ENCODE measurements around the gene TTLL10. TPM values are rescaled to one million over a fixed set of nuclear protein-coding genes. Genes with fewer than 3 reads are reported as not detected.

The TTLL10 gene
- total and polyA plus RNA-seq, 2 experiments from 2014 or later: 0.45 TPM; not detected in 1

DNA sequence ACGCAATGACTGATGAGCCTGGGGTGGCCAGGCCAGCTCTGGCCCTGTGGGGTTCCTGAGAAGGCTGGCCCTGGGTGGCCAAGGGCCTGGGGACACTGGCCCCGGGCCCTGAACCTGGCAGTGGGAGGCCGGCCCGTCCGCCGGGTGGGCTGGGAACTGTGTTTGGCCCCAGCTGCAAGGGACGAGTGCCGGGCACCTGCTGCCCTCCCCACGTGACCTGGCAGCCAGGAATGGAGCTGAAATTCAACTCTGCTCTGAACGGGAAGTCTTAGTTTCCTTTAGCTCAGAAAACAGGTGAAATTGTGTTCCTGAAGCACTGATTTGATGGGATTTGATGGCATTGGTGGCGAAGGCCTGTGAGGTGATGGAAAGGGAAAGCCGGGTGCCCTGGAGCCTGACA lies 8.2 kb upstream of the TTLL10 start:
- no peak overlapping the region; the same call in 2 of the 3 replicates for H3K4me3 Mint-ChIP-seq
- no peak for ATAC-seq
- no peaks in the 10 kb centered on the region for H3K9me3 Mint-ChIP-seq
- Histone ChIP-seq H3K4me1 (ENCODE audit: insufficient read depth) (peaks cover 14% of the 10 kb centered on the region; the same call in 1 of the 2 replicates), H3F3A (replicated peaks; ENCODE audit: low read depth) (0 out of 2 replicates have a peak, but pooled peaks cover 11% of the 10 kb centered on the region), H3K27ac (ENCODE audit: low read depth) (no peak overlapping the region), H3K4me2 (0 out of 2 replicates have a peak overlapping the region, but pooled peaks have one; percentile 64), H3K4me3 (no peak overlapping the region), H3K9me2 (ENCODE audit: insufficient read depth) (no peaks in the 10 kb centered on the region), H2AFZ (no peak overlapping the region), H4K20me1 (replicated peaks; ENCODE audit: insufficient read depth) (no peaks in the 10 kb centered on the region), H3K27me3 (ENCODE audit: insufficient read depth) (no peaks in the 10 kb centered on the region), H3K79me2 (replicated peaks; ENCODE audit: insufficient read depth) (peaks cover 11% of the 10 kb centered on the region; the same call in 1 of the 2 replicates), H3K36me3 (ENCODE audit: insufficient read depth) (no peaks in the 10 kb centered on the region)
- H3K36me3 Mint-ChIP-seq (ENCODE audit: low read depth): peaks cover 2% of the 10 kb centered on the region; the same call in 1 of the 3 replicates
- H3K27ac Mint-ChIP-seq: no peak overlapping the region; the same call in 1 of the 2 replicates
- peaks cover 20% of the 10 kb centered on the region for H3K4me1 Mint-ChIP-seq
- TF ChIP-seq JUNB (IDR thresholded peaks at IDR 0.05; ENCODE audit: unreplicated experiment): no peak
- no peak for TF ChIP-seq EZH2phosphoT487 (IDR thresholded peaks at IDR 0.05; ENCODE audit: unreplicated experiment)
- no peak for TF ChIP-seq STAT1 (IDR thresholded peaks at IDR 0.05; ENCODE audit: unreplicated experiment)
- TF ChIP-seq ZNF114 (CRISPR knock-in tag; IDR thresholded peaks at IDR 0.05): no peak
- no peak for TF ChIP-seq ZNF331 (CRISPR knock-in tag; IDR thresholded peaks at IDR 0.05; ENCODE audit: low read depth)
- TF ChIP-seq POLR2AphosphoS5 (IDR thresholded peaks at IDR 0.05; ENCODE audit: low read depth): no peak
- no peak for TF ChIP-seq CREB1 (CRISPR knock-in tag; IDR thresholded peaks at IDR 0.05; ENCODE audit: low read depth)
- TF ChIP-seq, protein P1, sequence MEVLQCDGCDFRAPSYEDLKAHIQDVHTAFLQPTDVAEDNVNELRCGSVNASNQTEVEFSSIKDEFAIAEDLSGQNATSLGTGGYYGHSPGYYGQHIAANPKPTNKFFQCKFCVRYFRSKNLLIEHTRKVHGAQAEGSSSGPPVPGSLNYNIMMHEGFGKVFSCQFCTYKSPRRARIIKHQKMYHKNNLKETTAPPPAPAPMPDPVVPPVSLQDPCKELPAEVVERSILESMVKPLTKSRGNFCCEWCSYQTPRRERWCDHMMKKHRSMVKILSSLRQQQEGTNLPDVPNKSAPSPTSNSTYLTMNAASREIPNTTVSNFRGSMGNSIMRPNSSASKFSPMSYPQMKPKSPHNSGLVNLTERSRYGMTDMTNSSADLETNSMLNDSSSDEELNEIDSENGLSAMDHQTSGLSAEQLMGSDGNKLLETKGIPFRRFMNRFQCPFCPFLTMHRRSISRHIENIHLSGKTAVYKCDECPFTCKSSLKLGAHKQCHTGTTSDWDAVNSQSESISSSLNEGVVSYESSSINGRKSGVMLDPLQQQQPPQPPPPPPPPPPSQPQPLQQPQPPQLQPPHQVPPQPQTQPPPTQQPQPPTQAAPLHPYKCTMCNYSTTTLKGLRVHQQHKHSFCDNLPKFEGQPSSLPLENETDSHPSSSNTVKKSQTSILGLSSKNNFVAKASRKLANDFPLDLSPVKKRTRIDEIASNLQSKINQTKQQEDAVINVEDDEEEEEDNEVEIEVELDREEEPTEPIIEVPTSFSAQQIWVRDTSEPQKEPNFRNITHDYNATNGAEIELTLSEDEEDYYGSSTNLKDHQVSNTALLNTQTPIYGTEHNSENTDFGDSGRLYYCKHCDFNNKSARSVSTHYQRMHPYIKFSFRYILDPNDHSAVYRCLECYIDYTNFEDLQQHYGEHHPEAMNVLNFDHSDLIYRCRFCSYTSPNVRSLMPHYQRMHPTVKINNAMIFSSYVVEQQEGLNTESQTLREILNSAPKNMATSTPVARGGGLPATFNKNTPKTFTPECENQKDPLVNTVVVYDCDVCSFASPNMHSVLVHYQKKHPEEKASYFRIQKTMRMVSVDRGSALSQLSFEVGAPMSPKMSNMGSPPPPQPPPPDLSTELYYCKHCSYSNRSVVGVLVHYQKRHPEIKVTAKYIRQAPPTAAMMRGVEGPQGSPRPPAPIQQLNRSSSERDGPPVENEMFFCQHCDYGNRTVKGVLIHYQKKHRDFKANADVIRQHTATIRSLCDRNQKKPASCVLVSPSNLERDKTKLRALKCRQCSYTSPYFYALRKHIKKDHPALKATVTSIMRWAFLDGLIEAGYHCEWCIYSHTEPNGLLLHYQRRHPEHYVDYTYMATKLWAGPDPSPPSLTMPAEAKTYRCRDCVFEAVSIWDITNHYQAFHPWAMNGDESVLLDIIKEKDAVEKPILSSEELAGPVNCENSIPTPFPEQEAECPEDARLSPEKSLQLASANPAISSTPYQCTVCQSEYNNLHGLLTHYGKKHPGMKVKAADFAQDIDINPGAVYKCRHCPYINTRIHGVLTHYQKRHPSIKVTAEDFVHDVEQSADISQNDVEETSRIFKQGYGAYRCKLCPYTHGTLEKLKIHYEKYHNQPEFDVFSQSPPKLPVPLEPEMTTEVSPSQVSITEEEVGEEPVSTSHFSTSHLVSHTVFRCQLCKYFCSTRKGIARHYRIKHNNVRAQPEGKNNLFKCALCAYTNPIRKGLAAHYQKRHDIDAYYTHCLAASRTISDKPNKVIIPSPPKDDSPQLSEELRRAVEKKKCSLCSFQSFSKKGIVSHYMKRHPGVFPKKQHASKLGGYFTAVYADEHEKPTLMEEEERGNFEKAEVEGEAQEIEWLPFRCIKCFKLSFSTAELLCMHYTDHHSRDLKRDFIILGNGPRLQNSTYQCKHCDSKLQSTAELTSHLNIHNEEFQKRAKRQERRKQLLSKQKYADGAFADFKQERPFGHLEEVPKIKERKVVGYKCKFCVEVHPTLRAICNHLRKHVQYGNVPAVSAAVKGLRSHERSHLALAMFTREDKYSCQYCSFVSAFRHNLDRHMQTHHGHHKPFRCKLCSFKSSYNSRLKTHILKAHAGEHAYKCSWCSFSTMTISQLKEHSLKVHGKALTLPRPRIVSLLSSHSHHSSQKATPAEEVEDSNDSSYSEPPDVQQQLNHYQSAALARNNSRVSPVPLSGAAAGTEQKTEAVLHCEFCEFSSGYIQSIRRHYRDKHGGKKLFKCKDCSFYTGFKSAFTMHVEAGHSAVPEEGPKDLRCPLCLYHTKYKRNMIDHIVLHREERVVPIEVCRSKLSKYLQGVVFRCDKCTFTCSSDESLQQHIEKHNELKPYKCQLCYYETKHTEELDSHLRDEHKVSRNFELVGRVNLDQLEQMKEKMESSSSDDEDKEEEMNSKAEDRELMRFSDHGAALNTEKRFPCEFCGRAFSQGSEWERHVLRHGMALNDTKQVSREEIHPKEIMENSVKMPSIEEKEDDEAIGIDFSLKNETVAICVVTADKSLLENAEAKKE (CRISPR knock-in tag; IDR thresholded peaks at IDR 0.05): no peak
- TF ChIP-seq, protein P2, sequence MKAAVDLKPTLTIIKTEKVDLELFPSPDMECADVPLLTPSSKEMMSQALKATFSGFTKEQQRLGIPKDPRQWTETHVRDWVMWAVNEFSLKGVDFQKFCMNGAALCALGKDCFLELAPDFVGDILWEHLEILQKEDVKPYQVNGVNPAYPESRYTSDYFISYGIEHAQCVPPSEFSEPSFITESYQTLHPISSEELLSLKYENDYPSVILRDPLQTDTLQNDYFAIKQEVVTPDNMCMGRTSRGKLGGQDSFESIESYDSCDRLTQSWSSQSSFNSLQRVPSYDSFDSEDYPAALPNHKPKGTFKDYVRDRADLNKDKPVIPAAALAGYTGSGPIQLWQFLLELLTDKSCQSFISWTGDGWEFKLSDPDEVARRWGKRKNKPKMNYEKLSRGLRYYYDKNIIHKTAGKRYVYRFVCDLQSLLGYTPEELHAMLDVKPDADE (IDR thresholded peaks at IDR 0.05): no peak
- no peak for TF ChIP-seq EZH2 (IDR thresholded peaks at IDR 0.05; ENCODE audit: low read depth, unreplicated experiment)
- TF ChIP-seq NANOG (IDR thresholded peaks at IDR 0.05; ENCODE audit: borderline replicate concordance): no peak
- TF ChIP-seq, protein P3, sequence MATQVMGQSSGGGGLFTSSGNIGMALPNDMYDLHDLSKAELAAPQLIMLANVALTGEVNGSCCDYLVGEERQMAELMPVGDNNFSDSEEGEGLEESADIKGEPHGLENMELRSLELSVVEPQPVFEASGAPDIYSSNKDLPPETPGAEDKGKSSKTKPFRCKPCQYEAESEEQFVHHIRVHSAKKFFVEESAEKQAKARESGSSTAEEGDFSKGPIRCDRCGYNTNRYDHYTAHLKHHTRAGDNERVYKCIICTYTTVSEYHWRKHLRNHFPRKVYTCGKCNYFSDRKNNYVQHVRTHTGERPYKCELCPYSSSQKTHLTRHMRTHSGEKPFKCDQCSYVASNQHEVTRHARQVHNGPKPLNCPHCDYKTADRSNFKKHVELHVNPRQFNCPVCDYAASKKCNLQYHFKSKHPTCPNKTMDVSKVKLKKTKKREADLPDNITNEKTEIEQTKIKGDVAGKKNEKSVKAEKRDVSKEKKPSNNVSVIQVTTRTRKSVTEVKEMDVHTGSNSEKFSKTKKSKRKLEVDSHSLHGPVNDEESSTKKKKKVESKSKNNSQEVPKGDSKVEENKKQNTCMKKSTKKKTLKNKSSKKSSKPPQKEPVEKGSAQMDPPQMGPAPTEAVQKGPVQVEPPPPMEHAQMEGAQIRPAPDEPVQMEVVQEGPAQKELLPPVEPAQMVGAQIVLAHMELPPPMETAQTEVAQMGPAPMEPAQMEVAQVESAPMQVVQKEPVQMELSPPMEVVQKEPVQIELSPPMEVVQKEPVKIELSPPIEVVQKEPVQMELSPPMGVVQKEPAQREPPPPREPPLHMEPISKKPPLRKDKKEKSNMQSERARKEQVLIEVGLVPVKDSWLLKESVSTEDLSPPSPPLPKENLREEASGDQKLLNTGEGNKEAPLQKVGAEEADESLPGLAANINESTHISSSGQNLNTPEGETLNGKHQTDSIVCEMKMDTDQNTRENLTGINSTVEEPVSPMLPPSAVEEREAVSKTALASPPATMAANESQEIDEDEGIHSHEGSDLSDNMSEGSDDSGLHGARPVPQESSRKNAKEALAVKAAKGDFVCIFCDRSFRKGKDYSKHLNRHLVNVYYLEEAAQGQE (IDR thresholded peaks at IDR 0.05; ENCODE audit: unreplicated experiment): no peak
- TF ChIP-seq CTCF (conservative IDR thresholded peaks at IDR 0.05; ENCODE audit: low read depth in 2 of 2): no peak
- no peak for DNase-seq (ENCODE audit: low spot score)
- peaks cover 23% of the 10 kb centered on the region for H3K27me3 Mint-ChIP-seq (ENCODE audit: insufficient read depth, low read depth, poor library complexity)

All from GM23338 (cell line).